GM12875 (cell line): ENCODE results near the gene FREM1.

ENCODE experiments used
- H3K4me3 ChIP-seq: one replicate; pipeline ENCODE4 v1.5.1; 2011; ENCODE audit warnings: low read depth, low read length, control low read depth
- TF ChIP-seq, protein P1 (sequence below): IDR thresholded peaks from 2 replicates; pipeline ENCODE4 v1.5.1; 2011; ENCODE audit warnings: low read depth, mild to moderate bottlenecking, control low read depth, inconsistent platforms, low read length, moderate library complexity, borderline replicate concordance; ENCODE audit not compliant: insufficient read depth

FREM1 gene

DNA sequence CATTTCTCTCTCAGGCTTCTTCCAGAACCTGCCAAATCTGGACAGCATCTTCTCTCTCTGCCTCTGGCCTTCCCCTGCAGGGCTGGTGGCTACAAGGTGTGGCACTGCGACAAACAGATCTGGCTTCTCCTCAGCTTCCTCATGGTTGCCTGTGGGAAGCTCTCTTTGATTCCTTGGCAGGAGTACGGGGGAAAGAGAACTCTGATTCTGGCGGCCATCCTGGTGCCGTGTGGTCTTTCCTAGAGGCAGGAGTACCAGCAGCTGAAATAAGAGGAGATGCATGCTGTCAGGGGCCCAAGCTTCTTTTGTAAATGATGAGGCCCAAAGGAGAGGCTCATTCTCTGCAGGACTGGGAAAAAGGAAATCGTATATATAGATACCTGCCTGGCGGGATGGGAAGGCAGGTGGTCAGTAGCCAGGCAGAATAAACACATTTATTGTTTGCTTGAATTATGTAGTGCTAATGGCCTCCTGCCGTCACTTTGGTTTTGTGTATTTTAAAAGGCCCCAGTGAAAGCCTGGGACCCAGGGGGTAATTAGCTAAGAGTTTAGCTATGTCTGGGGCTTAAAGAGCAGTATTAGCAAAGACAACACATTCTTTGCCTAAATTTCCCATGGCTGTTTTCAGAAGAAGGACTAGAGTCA lies 187.7 kb downstream of the FREM1 start, which contains the start of gene CER1:
TSS of gene CER1 (minus strand) at position 343 of the 645 bp plus-strand sequence. CDS start at position 282, 61 bp downstream.
- H3K4me3 ChIP-seq: no peak within 1 kb of the TSS
- TF ChIP-seq, protein P1, sequence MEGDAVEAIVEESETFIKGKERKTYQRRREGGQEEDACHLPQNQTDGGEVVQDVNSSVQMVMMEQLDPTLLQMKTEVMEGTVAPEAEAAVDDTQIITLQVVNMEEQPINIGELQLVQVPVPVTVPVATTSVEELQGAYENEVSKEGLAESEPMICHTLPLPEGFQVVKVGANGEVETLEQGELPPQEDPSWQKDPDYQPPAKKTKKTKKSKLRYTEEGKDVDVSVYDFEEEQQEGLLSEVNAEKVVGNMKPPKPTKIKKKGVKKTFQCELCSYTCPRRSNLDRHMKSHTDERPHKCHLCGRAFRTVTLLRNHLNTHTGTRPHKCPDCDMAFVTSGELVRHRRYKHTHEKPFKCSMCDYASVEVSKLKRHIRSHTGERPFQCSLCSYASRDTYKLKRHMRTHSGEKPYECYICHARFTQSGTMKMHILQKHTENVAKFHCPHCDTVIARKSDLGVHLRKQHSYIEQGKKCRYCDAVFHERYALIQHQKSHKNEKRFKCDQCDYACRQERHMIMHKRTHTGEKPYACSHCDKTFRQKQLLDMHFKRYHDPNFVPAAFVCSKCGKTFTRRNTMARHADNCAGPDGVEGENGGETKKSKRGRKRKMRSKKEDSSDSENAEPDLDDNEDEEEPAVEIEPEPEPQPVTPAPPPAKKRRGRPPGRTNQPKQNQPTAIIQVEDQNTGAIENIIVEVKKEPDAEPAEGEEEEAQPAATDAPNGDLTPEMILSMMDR: no peak

DNA sequence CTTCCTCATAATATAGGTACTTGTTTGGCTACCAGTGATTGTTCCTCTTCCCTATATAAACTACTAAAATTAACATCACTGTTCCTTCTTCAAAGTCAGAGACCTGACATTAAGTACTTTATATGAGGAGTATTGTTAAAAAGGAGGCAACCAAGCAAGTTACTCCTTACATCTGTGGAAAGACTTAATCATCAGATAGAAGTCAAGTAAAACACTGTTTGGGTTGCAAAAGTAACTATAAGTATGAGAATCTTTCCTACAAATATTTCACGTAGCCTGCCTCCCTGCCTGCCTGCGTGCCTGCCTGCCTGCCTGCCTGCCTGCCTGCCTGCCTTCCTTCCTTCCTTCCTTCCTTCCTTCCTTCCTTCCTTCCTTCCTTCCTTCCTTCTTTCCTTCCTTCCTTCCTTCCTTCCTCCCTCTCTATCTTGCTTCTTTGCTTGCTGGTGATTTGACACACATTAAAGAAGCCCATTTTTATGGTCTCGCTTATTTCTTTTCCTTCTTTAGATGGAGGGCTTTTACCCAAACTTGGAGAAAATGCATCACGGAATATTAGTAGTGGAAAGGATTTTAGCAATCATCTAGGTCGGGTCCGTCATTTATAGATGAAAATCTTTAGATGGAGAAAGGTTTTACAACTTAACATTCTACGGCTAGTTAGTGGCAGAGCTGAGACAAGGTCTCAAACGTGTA lies 190.9 kb downstream of the FREM1 start:
- TF ChIP-seq, protein P1: no peak
- no peak overlapping the region for H3K4me3 ChIP-seq

DNA sequence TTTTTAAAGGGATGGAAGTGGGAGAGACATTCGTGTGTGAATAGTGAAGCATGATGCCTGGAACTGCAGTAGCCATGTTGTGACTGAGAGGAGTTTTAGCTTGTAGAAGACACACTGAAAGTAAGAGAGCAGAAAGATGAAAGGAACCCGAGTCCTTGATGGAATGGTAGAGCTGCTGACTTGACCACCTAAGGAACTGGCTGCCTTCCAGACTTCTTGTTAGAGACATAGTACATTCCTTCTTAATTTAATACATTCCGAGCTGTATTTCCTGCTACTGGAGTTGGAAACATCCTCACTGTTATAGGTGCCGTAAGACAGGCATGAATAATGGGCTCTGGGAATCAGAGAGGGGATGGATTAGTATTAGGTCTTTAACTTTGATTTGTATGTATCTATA lies 195.1 kb downstream of the FREM1 start:
- H3K4me3 ChIP-seq: no peak overlapping the region
- TF ChIP-seq, protein P1: no peak

DNA sequence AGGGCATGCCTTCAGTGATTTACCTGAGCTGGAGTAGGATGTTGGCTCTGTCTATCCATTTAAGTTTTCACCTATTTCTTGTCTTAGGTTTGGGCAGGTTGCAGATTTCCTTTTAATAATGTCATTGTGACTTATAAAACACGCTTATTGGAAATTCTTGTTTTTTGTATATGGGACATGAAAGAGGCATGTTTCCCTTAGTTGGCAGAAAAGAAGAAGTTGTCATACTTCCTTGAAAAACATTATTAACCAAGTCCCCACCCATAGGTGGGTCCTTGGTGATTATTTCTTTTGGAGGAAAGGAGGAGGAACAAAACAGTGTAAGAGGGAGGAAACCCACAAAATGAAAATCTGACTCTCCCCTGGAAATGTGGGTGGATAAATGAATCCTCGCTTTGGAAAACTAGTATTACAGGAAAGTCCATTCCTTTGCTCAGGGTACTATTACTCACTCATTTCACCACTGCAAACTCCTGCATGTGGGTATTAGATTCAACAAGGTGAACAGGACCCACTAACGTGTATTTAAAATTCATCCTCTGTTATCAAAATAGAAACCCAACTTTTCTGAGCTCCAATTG lies 197.0 kb downstream of the FREM1 start:
- TF ChIP-seq, protein P1: no peak
- no peak overlapping the region for H3K4me3 ChIP-seq

DNA sequence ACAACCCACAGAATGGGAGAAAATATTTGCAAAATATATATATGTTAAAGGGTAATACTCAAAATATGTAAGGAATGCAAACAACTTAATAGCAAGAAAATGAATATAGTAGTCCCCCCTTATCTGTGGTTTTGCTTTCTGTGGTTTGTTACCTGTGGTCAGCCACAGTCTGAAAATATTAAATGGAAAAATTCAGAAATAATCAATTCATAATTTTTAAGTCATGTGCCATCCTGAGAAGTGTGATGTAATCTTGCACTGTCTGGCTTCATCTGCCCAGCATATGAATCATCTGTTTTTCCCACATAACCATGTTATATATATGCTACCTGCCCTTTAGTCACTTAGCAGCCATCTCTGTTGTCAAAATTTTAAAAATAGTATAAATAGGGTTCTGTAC lies 199.4 kb downstream of the FREM1 start:
- TF ChIP-seq, protein P1: no peak
- H3K4me3 ChIP-seq: no peak overlapping the region

DNA sequence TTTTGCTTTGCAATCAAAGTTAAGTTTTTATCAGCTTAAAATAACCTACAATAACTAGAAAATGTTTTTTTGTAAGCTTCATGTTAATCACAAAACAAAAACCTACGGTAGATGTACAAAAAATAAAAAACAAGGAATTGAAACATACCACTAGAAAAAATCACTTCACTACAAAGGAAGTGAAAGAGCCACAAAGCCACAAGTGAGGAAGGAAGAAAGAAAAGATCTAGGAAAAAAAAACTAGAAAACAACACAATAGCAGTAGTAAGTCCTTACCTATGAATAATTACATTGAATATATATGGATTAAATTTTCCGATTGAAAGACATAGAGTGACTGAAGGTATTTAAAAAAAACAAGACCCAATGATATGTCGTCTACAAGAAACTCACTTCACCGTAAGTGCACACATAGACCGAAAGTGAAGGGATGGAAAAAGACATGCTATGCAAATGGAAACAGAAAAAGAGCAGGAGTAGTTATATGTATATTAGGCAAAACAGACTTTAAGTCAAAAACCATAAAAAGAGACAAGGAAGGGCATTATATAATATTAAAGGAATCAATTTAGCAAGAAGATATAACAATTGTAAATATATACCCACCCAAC lies 203.6 kb downstream of the FREM1 start:
- no peak overlapping the region for H3K4me3 ChIP-seq
- TF ChIP-seq, protein P1: no peak
